GM19463 (cell line): ENCODE data around the gene ESRRG.
A peak's percentile ranks its signal among the peaks of the same experiment; 100 is the strongest.

Experiments
- ATAC-seq: cut with Tn5 transposase; IDR thresholded peaks from one replicate; pipeline ENCODE4 v1.9.1; 2021; ENCODE audit warnings: mild to moderate bottlenecking, moderate library complexity; ENCODE audit not compliant: unreplicated experiment

The ESRRG gene

GRCh38 chr1:216632980-216633379, 90.2 kb downstream of the ESRRG start:
- no peak for ATAC-seq

GRCh38 chr1:216630532-216630931, 92.7 kb downstream of the ESRRG start:
- ATAC-seq, result no peak

- no peak for ATAC-seq
These were observed 96.0 kb downstream of the ESRRG start for GRCh38 chr1:216627252-216627651.

- ATAC-seq, result no peak
These were observed 96.7 kb downstream of the ESRRG start for GRCh38 chr1:216626394-216627067.

- ATAC-seq, result no peak
These were observed 101.7 kb downstream of the ESRRG start for GRCh38 chr1:216621536-216621935.

GRCh38 chr1:216617081-216617875, 106.0 kb downstream of the ESRRG start:
- ATAC-seq, result no peak

- no peak for ATAC-seq
These were observed 106.8 kb downstream of the ESRRG start for GRCh38 chr1:216616425-216616824.

- no peak for ATAC-seq
These were observed 109.0 kb downstream of the ESRRG start for GRCh38 chr1:216614011-216614934.

- no peak for ATAC-seq
These were observed 110.9 kb downstream of the ESRRG start for GRCh38 chr1:216612291-216612690.

- no peak for ATAC-seq
These were observed 116.0 kb downstream of the ESRRG start for GRCh38 chr1:216607067-216607697.

- ATAC-seq, result no peak
These were observed 117.1 kb downstream of the ESRRG start for GRCh38 chr1:216606047-216606637.

- ATAC-seq, result no peak
These were observed 118.5 kb downstream of the ESRRG start for GRCh38 chr1:216604771-216605170.

GRCh38 chr1:216600730-216601609, 122.3 kb downstream of the ESRRG start:
- peak; percentile 77 for ATAC-seq

- ATAC-seq, result no peak
These were observed 123.4 kb downstream of the ESRRG start for GRCh38 chr1:216599851-216600250.

GRCh38 chr1:216598448-216598847, 124.8 kb downstream of the ESRRG start:
- no peak for ATAC-seq

- no peak for ATAC-seq
These were observed 126.9 kb downstream of the ESRRG start for GRCh38 chr1:216596281-216596862.

GRCh38 chr1:216587715-216588114, 135.5 kb downstream of the ESRRG start:
- no peak for ATAC-seq

GRCh38 chr1:216582151-216582550, 141.1 kb downstream of the ESRRG start:
- ATAC-seq, result no peak

- no peak for ATAC-seq
These were observed 142.6 kb downstream of the ESRRG start for GRCh38 chr1:216580538-216581057.
